ENCODE results near the gene RBM18. TPM values are rescaled to one million over a fixed set of nuclear protein-coding genes. Genes with fewer than 3 reads are reported as not detected.

The RBM18 gene
- polyA plus RNA-seq, 1 donor, result 16.2 TPM

DNA sequence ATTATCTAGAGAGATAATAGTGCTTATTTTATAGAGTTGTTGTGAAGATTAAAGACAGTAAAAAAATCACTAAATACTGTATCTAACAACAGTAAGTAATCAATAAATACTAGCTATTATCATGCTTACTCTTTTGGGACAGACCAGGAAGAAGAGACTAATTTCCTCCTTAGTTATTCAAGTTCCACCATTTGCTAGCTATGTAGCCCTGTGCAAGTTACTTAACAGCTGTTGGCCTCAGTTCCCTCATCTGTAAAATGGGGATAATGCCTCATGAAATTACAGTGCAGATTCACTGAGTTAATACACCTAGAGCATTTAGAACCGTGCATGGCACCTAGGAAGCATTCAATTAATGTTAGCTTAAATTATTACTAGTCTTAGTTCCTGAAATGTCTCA lies 2.6 kb downstream of the RBM18 start:
- peak overlapping the region; percentile 12 for H3K27ac ChIP-seq (ENCODE audit: low read length)
- DNase-seq, result no peak
- H3K4me1 ChIP-seq (ENCODE audit: control insufficient read depth, insufficient read depth, low read length), result peaks cover 17% of the 10 kb centered on the region
- no peaks in the 10 kb centered on the region for H3K27me3 ChIP-seq (ENCODE audit: control insufficient read depth, insufficient read depth, low read length)
- H3K36me3 ChIP-seq (ENCODE audit: control insufficient read depth, insufficient read depth, low read length), result peaks cover 30% of the 10 kb centered on the region
- no peak overlapping the region for H3K4me3 ChIP-seq (ENCODE audit: low read length)
- H3K9me3 ChIP-seq (ENCODE audit: control insufficient read depth, low read depth, low read length), result no peaks in the 10 kb centered on the region
- WGBS (ENCODE audit: insufficient coverage, low lambda C conversion rate), result no CpG with 5 or more reads among the region's 1 CpG

GRCh38 chr9:122261469-122261881 lies 3.2 kb downstream of the RBM18 start:
- Histone ChIP-seq H3K27me3 (ENCODE audit: control insufficient read depth, insufficient read depth, low read length) (no peaks in the 10 kb centered on the region), H3K9me3 (ENCODE audit: control insufficient read depth, low read depth, low read length) (no peaks in the 10 kb centered on the region), H3K27ac (ENCODE audit: low read length) (peak overlapping the region; percentile 12), H3K4me3 (ENCODE audit: low read length) (no peak overlapping the region), H3K4me1 (ENCODE audit: control insufficient read depth, insufficient read depth, low read length) (peaks cover 17% of the 10 kb centered on the region), H3K36me3 (ENCODE audit: control insufficient read depth, insufficient read depth, low read length) (peaks cover 30% of the 10 kb centered on the region)
- WGBS (ENCODE audit: insufficient coverage, low lambda C conversion rate), result no CpG with 5 or more reads among the region's 1 CpG
- DNase-seq, result peak; percentile 19 to 77

GRCh38 chr9:122258886-122259415 lies 5.7 kb downstream of the RBM18 start:
- WGBS (ENCODE audit: insufficient coverage, low lambda C conversion rate), result no CpG with 5 or more reads among the region's 2 CpGs
- DNase-seq, result no peak
- Histone ChIP-seq H3K27ac (ENCODE audit: low read length) (no peak overlapping the region), H3K27me3 (ENCODE audit: control insufficient read depth, insufficient read depth, low read length) (no peaks in the 10 kb centered on the region), H3K36me3 (ENCODE audit: control insufficient read depth, insufficient read depth, low read length) (peaks cover 45% of the 10 kb centered on the region), H3K9me3 (ENCODE audit: control insufficient read depth, low read depth, low read length) (no peaks in the 10 kb centered on the region), H3K4me3 (ENCODE audit: low read length) (no peak overlapping the region), H3K4me1 (ENCODE audit: control insufficient read depth, insufficient read depth, low read length) (peaks cover 17% of the 10 kb centered on the region)

DNA sequence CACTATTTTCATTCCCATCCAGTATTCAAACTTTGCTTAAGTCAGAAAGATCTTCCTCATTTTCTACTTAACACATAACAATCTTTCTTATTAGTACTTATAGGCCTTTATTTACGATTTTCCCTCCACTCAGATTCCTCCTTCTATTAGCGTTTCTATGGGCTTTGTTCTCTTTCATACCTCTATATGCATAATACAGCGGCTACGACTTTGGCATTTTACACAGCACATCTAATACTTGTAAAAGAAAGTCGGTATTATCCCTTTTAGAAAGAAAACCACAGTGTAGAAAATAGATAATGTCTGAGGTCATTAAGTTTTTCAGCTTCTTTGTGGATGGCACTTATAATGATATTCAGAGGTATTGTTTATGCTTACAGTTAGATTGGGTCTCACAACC lies 8.4 kb downstream of the RBM18 start:
- 94% methylated on average over 3 of the region's 5 CpGs for WGBS (ENCODE audit: insufficient coverage, low lambda C conversion rate)
- no peaks in the 10 kb centered on the region for H3K9me3 ChIP-seq (ENCODE audit: control insufficient read depth, low read depth, low read length)
- DNase-seq, result no peak
- no peak overlapping the region for H3K27ac ChIP-seq (ENCODE audit: low read length)
- no peaks in the 10 kb centered on the region for H3K27me3 ChIP-seq (ENCODE audit: control insufficient read depth, insufficient read depth, low read length)
- H3K4me1 ChIP-seq (ENCODE audit: control insufficient read depth, insufficient read depth, low read length), result peaks cover under 1% of the 10 kb centered on the region
- H3K4me3 ChIP-seq (ENCODE audit: low read length), result no peak overlapping the region
- H3K36me3 ChIP-seq (ENCODE audit: control insufficient read depth, insufficient read depth, low read length), result peaks cover 61% of the 10 kb centered on the region

DNA sequence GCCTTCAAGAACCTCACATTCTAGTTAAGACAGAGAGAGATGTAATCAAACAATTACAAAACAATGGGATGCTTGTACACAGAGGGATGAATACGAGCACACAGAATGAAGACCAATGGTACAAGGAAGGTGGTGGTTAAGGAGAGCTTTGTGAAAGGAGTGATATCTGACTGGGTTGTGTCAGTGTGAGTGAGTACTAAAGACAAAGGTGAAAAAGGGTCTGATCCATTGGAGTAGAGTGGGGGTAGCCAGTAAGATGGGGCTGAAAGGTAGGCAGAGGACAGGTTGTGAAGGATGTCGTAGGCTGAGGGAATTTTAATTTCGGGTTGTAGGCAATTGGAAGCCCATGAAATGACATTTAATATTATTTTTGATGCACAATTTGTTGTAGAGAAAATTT lies 9.9 kb downstream of the RBM18 start:
- 100% methylated on average over 1 of the region's 3 CpGs for WGBS (ENCODE audit: insufficient coverage, low lambda C conversion rate)
- H3K27me3 ChIP-seq (ENCODE audit: control insufficient read depth, insufficient read depth, low read length), result no peaks in the 10 kb centered on the region
- no peak for DNase-seq
- H3K9me3 ChIP-seq (ENCODE audit: control insufficient read depth, low read depth, low read length), result no peaks in the 10 kb centered on the region
- peaks cover 50% of the 10 kb centered on the region for H3K36me3 ChIP-seq (ENCODE audit: control insufficient read depth, insufficient read depth, low read length)
- no peak overlapping the region for H3K27ac ChIP-seq (ENCODE audit: low read length)
- H3K4me1 ChIP-seq (ENCODE audit: control insufficient read depth, insufficient read depth, low read length), result no peaks in the 10 kb centered on the region
- no peak overlapping the region for H3K4me3 ChIP-seq (ENCODE audit: low read length)

GRCh38 chr9:122252796-122253195 lies 11.8 kb downstream of the RBM18 start:
- Histone ChIP-seq H3K4me3 (ENCODE audit: low read length) (no peak overlapping the region), H3K4me1 (ENCODE audit: control insufficient read depth, insufficient read depth, low read length) (no peaks in the 10 kb centered on the region), H3K27ac (ENCODE audit: low read length) (no peak overlapping the region), H3K27me3 (ENCODE audit: control insufficient read depth, insufficient read depth, low read length) (no peaks in the 10 kb centered on the region), H3K9me3 (ENCODE audit: control insufficient read depth, low read depth, low read length) (no peaks in the 10 kb centered on the region), H3K36me3 (ENCODE audit: control insufficient read depth, insufficient read depth, low read length) (peaks cover 50% of the 10 kb centered on the region)
- no peak for DNase-seq
- 71% methylated on average over 1 of the region's 5 CpGs for WGBS (ENCODE audit: insufficient coverage, low lambda C conversion rate)

DNA sequence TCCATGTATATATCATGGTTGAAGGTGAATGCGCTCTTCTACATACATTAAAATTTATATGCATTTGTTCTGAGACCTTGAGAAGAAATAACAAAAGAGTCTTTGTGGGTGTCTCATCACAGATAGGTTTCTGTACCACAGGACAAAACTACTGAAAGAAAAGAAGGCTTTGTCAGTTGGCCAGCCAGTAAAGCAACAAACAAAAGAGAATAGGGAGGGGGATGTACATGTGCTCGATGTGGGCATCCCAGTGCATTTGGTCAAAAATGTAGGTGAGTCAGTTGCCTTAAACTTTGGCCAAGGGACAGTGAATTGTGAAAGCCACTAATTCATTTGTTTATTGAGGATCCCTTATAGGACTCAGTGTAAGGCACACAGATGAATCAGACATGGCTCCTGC lies 13.3 kb downstream of the RBM18 start:
- H3K27ac ChIP-seq (ENCODE audit: low read length), result no peak overlapping the region
- peaks cover 62% of the 10 kb centered on the region for H3K36me3 ChIP-seq (ENCODE audit: control insufficient read depth, insufficient read depth, low read length)
- H3K9me3 ChIP-seq (ENCODE audit: control insufficient read depth, low read depth, low read length), result no peaks in the 10 kb centered on the region
- H3K4me1 ChIP-seq (ENCODE audit: control insufficient read depth, insufficient read depth, low read length), result no peaks in the 10 kb centered on the region
- no peaks in the 10 kb centered on the region for H3K27me3 ChIP-seq (ENCODE audit: control insufficient read depth, insufficient read depth, low read length)
- 100% methylated on average over 1 of the region's 2 CpGs for WGBS (ENCODE audit: insufficient coverage, low lambda C conversion rate)
- no peak for DNase-seq
- no peak overlapping the region for H3K4me3 ChIP-seq (ENCODE audit: low read length)

- H3K4me3 ChIP-seq (ENCODE audit: low read length), result no peak overlapping the region
- no peak for DNase-seq
- no CpG with 5 or more reads among the region's 5 CpGs for WGBS (ENCODE audit: insufficient coverage, low lambda C conversion rate)
- peaks cover 66% of the 10 kb centered on the region for H3K36me3 ChIP-seq (ENCODE audit: control insufficient read depth, insufficient read depth, low read length)
- H3K27ac ChIP-seq (ENCODE audit: low read length), result no peak overlapping the region
- H3K4me1 ChIP-seq (ENCODE audit: control insufficient read depth, insufficient read depth, low read length), result no peaks in the 10 kb centered on the region
- H3K27me3 ChIP-seq (ENCODE audit: control insufficient read depth, insufficient read depth, low read length), result no peaks in the 10 kb centered on the region
- no peaks in the 10 kb centered on the region for H3K9me3 ChIP-seq (ENCODE audit: control insufficient read depth, low read depth, low read length)
Measured at GRCh38 chr9:122248448-122248865, 16.2 kb downstream of the RBM18 start.

GRCh38 chr9:122246666-122247065 lies 18.0 kb downstream of the RBM18 start:
- no peak overlapping the region for H3K4me3 ChIP-seq (ENCODE audit: low read length)
- no peaks in the 10 kb centered on the region for H3K27me3 ChIP-seq (ENCODE audit: control insufficient read depth, insufficient read depth, low read length)
- WGBS (ENCODE audit: insufficient coverage, low lambda C conversion rate), result no CpG with 5 or more reads among the region's 3 CpGs
- peaks cover 65% of the 10 kb centered on the region for H3K36me3 ChIP-seq (ENCODE audit: control insufficient read depth, insufficient read depth, low read length)
- H3K4me1 ChIP-seq (ENCODE audit: control insufficient read depth, insufficient read depth, low read length), result no peaks in the 10 kb centered on the region
- no peaks in the 10 kb centered on the region for H3K9me3 ChIP-seq (ENCODE audit: control insufficient read depth, low read depth, low read length)
- H3K27ac ChIP-seq (ENCODE audit: low read length), result no peak overlapping the region
- no peak for DNase-seq

GRCh38 chr9:122244349-122244748 lies 20.3 kb downstream of the RBM18 start:
- Histone ChIP-seq H3K4me3 (ENCODE audit: low read length) (no peak overlapping the region), H3K27me3 (ENCODE audit: control insufficient read depth, insufficient read depth, low read length) (no peaks in the 10 kb centered on the region), H3K36me3 (ENCODE audit: control insufficient read depth, insufficient read depth, low read length) (peaks cover 63% of the 10 kb centered on the region), H3K27ac (ENCODE audit: low read length) (no peak overlapping the region), H3K4me1 (ENCODE audit: control insufficient read depth, insufficient read depth, low read length) (no peaks in the 10 kb centered on the region), H3K9me3 (ENCODE audit: control insufficient read depth, low read depth, low read length) (no peaks in the 10 kb centered on the region)
- DNase-seq, result no peak
- no CpG with 5 or more reads among the region's 3 CpGs for WGBS (ENCODE audit: insufficient coverage, low lambda C conversion rate)

- no CpG with 5 or more reads among the region's 5 CpGs for WGBS (ENCODE audit: insufficient coverage, low lambda C conversion rate)
- Histone ChIP-seq H3K9me3 (ENCODE audit: control insufficient read depth, low read depth, low read length) (no peaks in the 10 kb centered on the region), H3K27ac (ENCODE audit: low read length) (no peak overlapping the region), H3K27me3 (ENCODE audit: control insufficient read depth, insufficient read depth, low read length) (peaks cover 4% of the 10 kb centered on the region), H3K4me1 (ENCODE audit: control insufficient read depth, insufficient read depth, low read length) (no peaks in the 10 kb centered on the region), H3K4me3 (ENCODE audit: low read length) (no peak overlapping the region), H3K36me3 (ENCODE audit: control insufficient read depth, insufficient read depth, low read length) (peaks cover 30% of the 10 kb centered on the region)
- DNase-seq, result no peak
Measured at GRCh38 chr9:122239722-122240121, 24.9 kb downstream of the RBM18 start.
